Endothelial cell of umbilical vein (primary cell): ENCODE data around the gene ALDOC. TPM values are rescaled to one million over a fixed set of nuclear protein-coding genes. Genes with fewer than 3 reads are reported as not detected.

Experiments
- BruUV-seq: library from RNA; stranded (reverse); fragments of 400-500 nt; replicated peaks from 2 replicates; lab custom pipeline; 2021; lab: Mats Ljungman, UMichigan
- CTCF ChIA-PET: fragments of 300-600, 350-600 bp; sonication (Branson Sonifier 250); formaldehyde crosslinking; loops from one replicate; lab custom pipeline; 2021; ENCODE audit warnings: antibody characterized with exemption, inconsistent platforms; lab: Charles Lee
- POLR2A ChIA-PET: fragments of 300-600, 350-600 bp; sonication (Branson Sonifier 250); formaldehyde crosslinking; loops from one replicate; lab custom pipeline; 2021; ENCODE audit warnings: antibody characterized with exemption, inconsistent platforms; lab: Charles Lee
- DNase-seq: peaks from one replicate; pipeline ENCODE4 v3.0.0-alpha.2; 2011; ENCODE audit warnings: low read depth, low spot score
- FAIRE-seq: peaks from 2 replicates; lab custom pipeline; 2011; peaks lifted over from hg19 to GRCh38; lab: Jason Lieb, UNC
- H2AFZ ChIP-seq: 2 replicates; pipeline ENCODE4 v1.6.0; 2012; ENCODE audit warnings: low read depth, low read length, control low read depth, inconsistent platforms
- H3K27ac ChIP-seq: 2 replicates; pipeline ENCODE4 v1.5.1; 2011; ENCODE audit warnings: low read depth, mild to moderate bottlenecking, control low read depth, low read length, moderate library complexity; ENCODE audit not compliant: insufficient read depth
- H3K27me3 ChIP-seq, 2 experiments: 2 replicates each; pipeline versions ENCODE4 v1.6.0 to v1.6.1; 2011; ENCODE audit warnings: low read length in 2 of 2, mixed read lengths in 1 of 2; ENCODE audit not compliant: control insufficient read depth in 2 of 2, insufficient read depth in 2 of 2
- H3K36me3 ChIP-seq, 2 experiments: 2 replicates in 1 of 2; 3 replicates in 1 of 2; pipeline ENCODE4 v1.5.1; 2011; ENCODE audit warnings: low read length in 2 of 2, mild to moderate bottlenecking in 1 of 2, moderate library complexity in 1 of 2; ENCODE audit not compliant: control insufficient read depth in 2 of 2, insufficient read depth in 2 of 2; ENCODE audit errors: extremely low read depth in 1 of 2
- H3K4me1 ChIP-seq: 3 replicates; pipeline ENCODE4 v1.5.1; 2011; ENCODE audit warnings: mild to moderate bottlenecking, low read length; ENCODE audit not compliant: control insufficient read depth, insufficient read depth; ENCODE audit errors: extremely low read depth
- H3K4me2 ChIP-seq: 2 replicates; pipeline ENCODE4 v1.6.1; 2011; ENCODE audit warnings: low read length, control low read depth, mixed read lengths; ENCODE audit not compliant: insufficient read depth
- H3K4me3 ChIP-seq, 3 experiments: fragments of 200-600 bp in 1 of 3; sonication (generic), shearing (Covaris generic) in 1 of 3; replicated peaks in 1 of 3; 2 replicates each; pipeline ENCODE4 v1.5.1; 2011 to 2016; ENCODE audit warnings: control low read depth in 3 of 3, low read length in 3 of 3, mild to moderate bottlenecking in 2 of 3, inconsistent platforms in 1 of 3, low read depth in 1 of 3, moderate library complexity in 1 of 3; ENCODE audit not compliant: insufficient read depth in 1 of 3
- H3K79me2 ChIP-seq: 2 replicates; pipeline ENCODE4 v1.6.0; 2012; ENCODE audit warnings: low read length, inconsistent platforms; ENCODE audit not compliant: control insufficient read depth, insufficient read depth
- H3K9ac ChIP-seq: replicated peaks from 2 replicates; pipeline ENCODE3; 2011; ENCODE audit warnings: low read length, control low read depth; ENCODE audit not compliant: insufficient read depth; ENCODE audit errors: extremely low read depth
- H3K9me1 ChIP-seq: replicated peaks from 3 replicates; pipeline ENCODE4 v1.6.0; 2011; ENCODE audit warnings: mild to moderate bottlenecking, low read length; ENCODE audit not compliant: control insufficient read depth, insufficient read depth; ENCODE audit errors: extremely low read depth
- H3K9me3 ChIP-seq: replicated peaks from 2 replicates; pipeline ENCODE4 v1.5.1; 2012; ENCODE audit warnings: low read length, inconsistent platforms; ENCODE audit not compliant: control insufficient read depth, insufficient read depth
- H4K20me1 ChIP-seq: replicated peaks from 2 replicates; pipeline ENCODE3; 2011; ENCODE audit warnings: mild to moderate bottlenecking, low read length; ENCODE audit not compliant: control insufficient read depth, insufficient read depth; ENCODE audit errors: extremely low read depth
- EZH2 ChIP-seq: IDR thresholded peaks from 2 replicates; pipeline ENCODE4 v1.6.1; 2012; ENCODE audit warnings: borderline replicate concordance, low read depth, mild to moderate bottlenecking, moderate library complexity, low read length, inconsistent platforms; ENCODE audit not compliant: severe bottlenecking
- FOS ChIP-seq: IDR thresholded peaks from 2 replicates; pipeline ENCODE4 v1.6.1; 2011; ENCODE audit warnings: mild to moderate bottlenecking, low read length, moderate library complexity, borderline replicate concordance; ENCODE audit not compliant: insufficient read depth
- GATA2 ChIP-seq: IDR thresholded peaks from 2 replicates; pipeline ENCODE4 v1.7.0; 2011; ENCODE audit warnings: low read depth, mild to moderate bottlenecking, moderate library complexity, mixed read lengths, low read length; ENCODE audit not compliant: insufficient read length, insufficient read depth
- JUN ChIP-seq: IDR thresholded peaks from 2 replicates; pipeline ENCODE4 v1.6.1; 2011; ENCODE audit warnings: borderline replicate concordance, low read depth; ENCODE audit not compliant: insufficient read length, insufficient read depth
- MYC ChIP-seq: IDR thresholded peaks from one replicate; pipeline ENCODE4 v1.6.1; 2011; ENCODE audit warnings: mild to moderate bottlenecking, low read depth, low read length
- POLR2A ChIP-seq: IDR thresholded peaks from 2 replicates; pipeline ENCODE4 v1.6.1; 2012; ENCODE audit warnings: low read depth, mild to moderate bottlenecking, control low read depth, low read length
- POLR2AphosphoS5 ChIP-seq: IDR thresholded peaks from 2 replicates; pipeline ENCODE4 v1.6.1; 2012; ENCODE audit warnings: low read depth, mild to moderate bottlenecking, control low read depth, low read length, moderate library complexity; ENCODE audit not compliant: insufficient read depth
- dilution Hi-C: fragments of 300-500 bp; cut with MboI; formaldehyde crosslinking; loops from one replicate; pipeline ENCODE4 v1.15.0; 2019; ENCODE audit warnings: low sequenced_read_pairs; ENCODE audit not compliant: extremely low pct_ligation_motif_present
- intact Hi-C: fragments of 100-400 bp; cut with micrococcal nuclease; formaldehyde crosslinking; loops from one replicate; pipeline ENCODE4 v1.10.0; 2022
- polyA plus RNA-seq, 4 experiments: library from polyadenylated mRNA; depleted of rRNA in 3 of 4; stranded (reverse) in 3 of 4; unstranded in 1 of 4; fragments of >200 nt; gene quantifications; 2 replicates each; pipeline versions ENCODE4 v1.2.1 to v1.2.3, GENCODE V29; 2011 to 2012; ENCODE audit warnings: missing spikeins in 1 of 4
- total RNA-seq: library from RNA; stranded (reverse); gene quantifications from 2 replicates; pipeline ENCODE4 v1.2.3, GENCODE V29; 2021
- TF ChIP-seq, protein P1 (sequence below): IDR thresholded peaks from 2 replicates; pipeline ENCODE4 v1.6.1; 2011; ENCODE audit not compliant: insufficient read depth, insufficient read length
- TF ChIP-seq, protein P2 (sequence below), 2 donors: IDR thresholded peaks; 1 replicate in 1 of 2; 2 replicates in 1 of 2; pipeline ENCODE4 v1.5.1; 2011; ENCODE audit warnings: low read length in 2 of 2, mild to moderate bottlenecking in 2 of 2, moderate library complexity in 2 of 2, control low read depth in 1 of 2, inconsistent platforms in 1 of 2, low read depth in 1 of 2; ENCODE audit not compliant: insufficient read depth in 1 of 2; ENCODE audit errors: extremely low read depth in 1 of 2

ALDOC gene
- total and polyA plus RNA-seq, 2 donors (not counting 3 experiments of a cell fraction or from before 2014, with no cell fraction given) = 7.2 to 18.9 TPM

DNA sequence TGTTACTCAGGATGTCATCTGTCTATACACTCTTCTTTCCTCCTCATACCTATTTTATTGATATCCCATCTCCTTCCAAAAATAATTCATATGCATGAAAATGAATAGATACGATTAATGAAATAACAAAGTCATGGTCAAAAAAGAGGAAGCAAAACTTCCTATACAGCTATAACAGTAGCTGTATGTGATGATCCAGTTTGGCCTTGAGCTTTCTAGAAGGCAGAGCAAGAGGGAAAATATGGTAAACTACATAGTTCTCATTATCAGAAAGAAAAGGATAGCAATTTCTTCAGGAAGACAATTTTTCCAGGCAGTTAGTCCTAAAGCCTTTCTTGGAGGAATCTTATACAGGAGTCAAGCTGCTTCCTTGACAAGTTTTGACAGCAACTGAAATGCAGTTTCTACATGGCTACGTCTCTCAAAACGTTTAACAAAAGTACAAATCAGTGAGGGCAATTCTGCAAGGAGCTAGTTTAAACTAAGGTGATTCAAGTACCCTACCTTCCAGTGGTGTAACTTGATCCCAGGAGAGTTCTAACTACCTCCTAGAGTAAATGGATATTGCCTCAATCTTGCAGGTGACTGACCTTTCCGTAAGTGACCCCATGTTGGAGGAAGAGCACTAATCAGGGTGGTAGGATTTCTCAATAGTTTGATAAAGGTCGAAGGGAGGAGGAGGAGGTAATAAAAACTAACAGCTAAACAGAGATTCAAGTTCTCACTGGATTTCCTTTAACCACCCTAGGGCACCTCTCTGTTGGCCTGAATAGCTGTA lies 21.1 kb upstream of the ALDOC start:
- Histone ChIP-seq H3K36me3 (no peaks in the 10 kb centered on the region), H2AFZ (peak overlapping the region; percentile 92), H3K9ac (peak overlapping the region; percentile 94), H3K27ac (peak overlapping the region; percentile 95), H3K4me1 (peaks cover 18% of the 10 kb centered on the region), H3K9me1 (no peaks in the 10 kb centered on the region), H3K9me3 (no peaks in the 10 kb centered on the region), H3K4me3 (peak overlapping the region; percentile 61 to 90 (median 68)), H3K4me2 (peak overlapping the region; percentile 78), H4K20me1 (no peaks in the 10 kb centered on the region), H3K27me3 (no peaks in the 10 kb centered on the region), H3K79me2 (peaks cover 16% of the 10 kb centered on the region)
- FAIRE-seq = no peak
- POLR2A ChIA-PET = no interaction called here
- dilution Hi-C loops (no loop called here), intact Hi-C loops (loop anchor here (2.0 kb wide), 1 partner anchor 21 kb away; the partner anchor contains the start of gene ALDOC)
- CTCF ChIA-PET = interaction anchor here (1.9 kb wide), 1 partner anchor 48 kb away, joined by 6 read pairs; no protein-coding TSS in a partner anchor
- TF ChIP-seq MYC (no peak), FOS (no peak), JUN (no peak), EZH2 (no peak)
- TF ChIP-seq, protein P1, sequence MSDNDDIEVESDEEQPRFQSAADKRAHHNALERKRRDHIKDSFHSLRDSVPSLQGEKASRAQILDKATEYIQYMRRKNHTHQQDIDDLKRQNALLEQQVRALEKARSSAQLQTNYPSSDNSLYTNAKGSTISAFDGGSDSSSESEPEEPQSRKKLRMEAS = no peak
- no TSS peak for BruUV-seq
- no peak for DNase-seq

DNA sequence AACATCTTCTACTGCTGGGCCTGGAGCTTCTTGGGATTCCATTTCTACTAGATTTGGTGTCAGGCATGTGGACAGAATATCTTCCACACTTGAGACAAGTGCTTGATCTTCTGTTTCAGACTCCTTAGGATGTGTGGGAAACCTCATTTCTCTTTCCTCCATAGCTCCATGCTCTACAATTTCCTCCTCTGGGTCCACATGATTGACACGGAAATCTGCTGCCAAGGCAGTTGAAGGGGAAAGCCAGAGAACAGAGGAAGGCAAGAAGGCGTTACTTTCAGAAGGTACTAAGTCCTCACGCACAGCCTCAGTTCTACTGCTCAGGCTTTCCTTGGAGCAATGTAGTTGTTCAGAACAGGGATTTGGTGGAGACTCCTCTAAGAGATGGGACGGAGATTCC lies 15.6 kb upstream of the ALDOC start:
- Histone ChIP-seq H3K4me2 (no peak overlapping the region), H3K27me3 (no peaks in the 10 kb centered on the region), H3K4me3 (no peak overlapping the region), H3K9me1 (no peaks in the 10 kb centered on the region), H3K79me2 (peaks cover 12% of the 10 kb centered on the region), H3K36me3 (peaks cover 0 to 2% of the 10 kb centered on the region in 2 experiments), H2AFZ (no peak overlapping the region), H3K9me3 (no peaks in the 10 kb centered on the region), H3K27ac (no peak overlapping the region), H3K9ac (no peak overlapping the region), H4K20me1 (no peaks in the 10 kb centered on the region), H3K4me1 (no peaks in the 10 kb centered on the region)
- no peak for DNase-seq
- POLR2A ChIA-PET = no interaction called here
- intact Hi-C loops = no loop called here
- TF ChIP-seq EZH2 (no peak), JUN (no peak), GATA2 (no peak), MYC (no peak), POLR2AphosphoS5 (no peak), FOS (no peak), POLR2A (no peak)
- TF ChIP-seq, protein P2, sequence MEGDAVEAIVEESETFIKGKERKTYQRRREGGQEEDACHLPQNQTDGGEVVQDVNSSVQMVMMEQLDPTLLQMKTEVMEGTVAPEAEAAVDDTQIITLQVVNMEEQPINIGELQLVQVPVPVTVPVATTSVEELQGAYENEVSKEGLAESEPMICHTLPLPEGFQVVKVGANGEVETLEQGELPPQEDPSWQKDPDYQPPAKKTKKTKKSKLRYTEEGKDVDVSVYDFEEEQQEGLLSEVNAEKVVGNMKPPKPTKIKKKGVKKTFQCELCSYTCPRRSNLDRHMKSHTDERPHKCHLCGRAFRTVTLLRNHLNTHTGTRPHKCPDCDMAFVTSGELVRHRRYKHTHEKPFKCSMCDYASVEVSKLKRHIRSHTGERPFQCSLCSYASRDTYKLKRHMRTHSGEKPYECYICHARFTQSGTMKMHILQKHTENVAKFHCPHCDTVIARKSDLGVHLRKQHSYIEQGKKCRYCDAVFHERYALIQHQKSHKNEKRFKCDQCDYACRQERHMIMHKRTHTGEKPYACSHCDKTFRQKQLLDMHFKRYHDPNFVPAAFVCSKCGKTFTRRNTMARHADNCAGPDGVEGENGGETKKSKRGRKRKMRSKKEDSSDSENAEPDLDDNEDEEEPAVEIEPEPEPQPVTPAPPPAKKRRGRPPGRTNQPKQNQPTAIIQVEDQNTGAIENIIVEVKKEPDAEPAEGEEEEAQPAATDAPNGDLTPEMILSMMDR (IDR thresholded peaks at IDR 0.05; ENCODE audit: extremely low read depth in 1 of 2, insufficient read depth in 1 of 2, low read depth in 1 of 2, low read length in 2 of 2) = no peak
- TF ChIP-seq, protein P1 = no peak
- BruUV-seq = TSS peak; percentile 8
- CTCF ChIA-PET = interaction anchor here (0.9 kb wide), 1 partner anchor 20 kb away, joined by 3 read pairs; the partner anchor contains the start of gene PIGS
- dilution Hi-C loops = no loop called here
- no peak for FAIRE-seq
